GM12801 (cell line): ENCODE results near the gene ACTC1.

Source experiments
- CTCF ChIP-seq: IDR thresholded peaks from one replicate; pipeline ENCODE4 v1.5.1; 2011; ENCODE audit warnings: control low read depth; ENCODE audit not compliant: insufficient read length; ENCODE audit errors: extremely low read depth

The ACTC1 gene

GRCh38 chr15:34818526-34818925 is 23.2 kb upstream of the ACTC1 start:
- TF ChIP-seq CTCF, result no peak

- no peak for TF ChIP-seq CTCF
These were observed 20.5 kb upstream of the ACTC1 start for GRCh38 chr15:34815836-34816235.

- TF ChIP-seq CTCF, result no peak
These were observed 18.3 kb upstream of the ACTC1 start for GRCh38 chr15:34813446-34814190.

GRCh38 chr15:34812369-34812768 is 17.0 kb upstream of the ACTC1 start:
- TF ChIP-seq CTCF, result no peak

GRCh38 chr15:34810443-34811129 is 15.2 kb upstream of the ACTC1 start:
- no peak for TF ChIP-seq CTCF

- TF ChIP-seq CTCF, result no peak
These were observed 13.8 kb upstream of the ACTC1 start for GRCh38 chr15:34809186-34809585.

GRCh38 chr15:34808016-34808415 is 12.7 kb upstream of the ACTC1 start:
- TF ChIP-seq CTCF, result no peak
